Keratinocyte (primary cell): Measurements from ENCODE around the gene PRKD1. TPM values are rescaled to one million over a fixed set of nuclear protein-coding genes. Genes with fewer than 3 reads are reported as not detected.

Source experiments
- DNase-seq: peaks from one replicate; pipeline ENCODE4 v3.0.0-alpha.2; 2011; ENCODE audit warnings: low read depth, missing footprints, low spot score
- FAIRE-seq: peaks from 2 replicates; lab custom pipeline; 2011; peaks lifted over from hg19 to GRCh38; lab: Jason Lieb, UNC
- H2AFZ ChIP-seq: 2 replicates; pipeline ENCODE4 v1.6.0; 2012; ENCODE audit warnings: low read length, control low read depth, inconsistent platforms; ENCODE audit not compliant: control insufficient read depth
- H3K27ac ChIP-seq: 2 replicates; pipeline ENCODE4 v1.5.1; 2011; ENCODE audit warnings: low read length; ENCODE audit not compliant: control insufficient read depth, insufficient read depth
- H3K27me3 ChIP-seq: 3 replicates; pipeline ENCODE4 v1.6.0; 2011; ENCODE audit warnings: low read length; ENCODE audit not compliant: control insufficient read depth, insufficient read depth; ENCODE audit errors: extremely low read depth
- H3K36me3 ChIP-seq, 2 experiments: 2 replicates in 1 of 2; 3 replicates in 1 of 2; pipeline ENCODE4 v1.5.1; 2011; ENCODE audit warnings: low read length in 2 of 2, mild to moderate bottlenecking in 1 of 2; ENCODE audit not compliant: control insufficient read depth in 2 of 2, insufficient read depth in 2 of 2; ENCODE audit errors: extremely low read depth in 1 of 2
- H3K4me1 ChIP-seq: 3 replicates; pipeline ENCODE4 v1.5.1; 2011; ENCODE audit warnings: low read length; ENCODE audit not compliant: control insufficient read depth, insufficient read depth; ENCODE audit errors: extremely low read depth
- H3K4me2 ChIP-seq: 3 replicates; pipeline ENCODE4 v1.6.0; 2011; ENCODE audit warnings: low read depth, low read length; ENCODE audit not compliant: control insufficient read depth, insufficient read depth; ENCODE audit errors: extremely low read depth
- H3K4me3 ChIP-seq, 3 experiments: fragments of 200-600 bp in 1 of 3; sonication (generic) in 1 of 3; 2 replicates in 2 of 3; 3 replicates in 1 of 3; pipeline ENCODE4 v1.5.1; 2011 to 2016; ENCODE audit warnings: low read length in 3 of 3, mild to moderate bottlenecking in 3 of 3, control low read depth in 2 of 3, inconsistent platforms in 1 of 3, low read depth in 1 of 3, mixed read lengths in 1 of 3, mixed run types in 1 of 3, moderate library complexity in 1 of 3; ENCODE audit not compliant: control insufficient read depth in 2 of 3, insufficient read depth in 2 of 3; ENCODE audit errors: extremely low read depth in 1 of 3
- H3K79me2 ChIP-seq: 2 replicates; pipeline ENCODE4 v1.6.0; 2012; ENCODE audit warnings: low read length; ENCODE audit not compliant: control insufficient read depth, insufficient read depth
- H3K9ac ChIP-seq: 3 replicates; pipeline ENCODE4 v1.6.0; 2011; ENCODE audit warnings: low read length; ENCODE audit not compliant: control insufficient read depth, insufficient read depth; ENCODE audit errors: extremely low read depth
- H3K9me1 ChIP-seq: 3 replicates; pipeline ENCODE4 v1.6.0; 2011; ENCODE audit warnings: low read length; ENCODE audit not compliant: control insufficient read depth, insufficient read depth; ENCODE audit errors: extremely low read depth
- H3K9me3 ChIP-seq: 2 replicates; pipeline ENCODE4 v1.5.1; 2012; ENCODE audit warnings: low read depth, low read length; ENCODE audit not compliant: control insufficient read depth
- H4K20me1 ChIP-seq: 3 replicates; pipeline ENCODE4 v1.6.0; 2011; ENCODE audit warnings: low read length; ENCODE audit not compliant: control insufficient read depth, insufficient read depth; ENCODE audit errors: extremely low read depth
- EZH2 ChIP-seq: IDR thresholded peaks from one replicate; pipeline ENCODE4 v1.6.1; 2012; ENCODE audit warnings: inconsistent platforms, mild to moderate bottlenecking, low read length, moderate library complexity
- dilution Hi-C: fragments of 300-500 bp; cut with MboI; formaldehyde crosslinking; loops from one replicate; pipeline ENCODE4 v1.7.0; 2020; ENCODE audit warnings: low sequenced_read_pairs; ENCODE audit not compliant: extremely low pct_ligation_motif_present
- polyA plus RNA-seq, 5 experiments: library from polyadenylated mRNA; depleted of rRNA in 3 of 5; stranded (reverse) in 3 of 5; stranded (forward) in 1 of 5; unstranded in 1 of 5; fragments of >200 nt; gene quantifications; 1 replicate in 1 of 5; 2 replicates in 3 of 5; 3 replicates in 1 of 5; pipeline versions ENCODE4 v1.2.1 to v1.2.3, GENCODE V29; 2011 to 2012; ENCODE audit warnings: missing spikeins in 2 of 5, low read depth in 1 of 5, low replicate concordance in 1 of 5
- TF ChIP-seq, protein P1 (sequence below), 3 experiments: IDR thresholded peaks in 1 of 3; conservative IDR thresholded peaks in 1 of 3; optimal IDR thresholded peaks in 1 of 3; 2 replicates in 2 of 3; 3 replicates in 1 of 3; pipeline versions ENCODE3 to v1.5.1; 2011; ENCODE audit warnings: low read length in 3 of 3, mild to moderate bottlenecking in 3 of 3, moderate library complexity in 2 of 3, control low read depth in 1 of 3, inconsistent platforms in 1 of 3; ENCODE audit not compliant: insufficient read depth in 2 of 3; ENCODE audit errors: extremely low read depth in 1 of 3

Gene PRKD1
- polyA plus RNA-seq, 1 donor (not counting 4 experiments of a cell fraction or from before 2014, with no cell fraction given), result 0.49 TPM

DNA sequence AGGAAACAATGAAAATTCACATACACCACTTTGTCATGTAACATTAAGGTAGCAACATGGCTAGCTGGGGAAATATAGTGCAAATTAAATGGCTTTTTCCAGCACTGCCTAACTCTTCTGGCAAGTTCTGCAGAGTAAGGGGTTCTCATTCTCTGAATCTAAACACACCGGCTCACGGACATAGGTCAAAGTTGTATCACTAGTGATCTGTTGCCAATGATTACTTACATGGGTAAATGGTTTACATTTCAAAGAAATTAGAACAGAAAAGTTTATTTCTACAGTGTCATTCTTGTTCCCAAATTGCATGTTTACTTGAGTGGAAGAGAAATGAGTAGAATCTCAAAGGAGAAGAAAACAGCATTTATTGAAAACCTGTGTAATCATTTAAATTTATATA is 381.9 kb downstream of the PRKD1 start:
- dilution Hi-C loops, result loop anchor here (25.0 kb wide), 1 partner anchor 783 kb away; the partner anchor contains the start of gene FOXG1
- no peaks in the 10 kb centered on the region for H3K9me1 ChIP-seq
- no peak overlapping the region for H3K4me3 ChIP-seq

DNA sequence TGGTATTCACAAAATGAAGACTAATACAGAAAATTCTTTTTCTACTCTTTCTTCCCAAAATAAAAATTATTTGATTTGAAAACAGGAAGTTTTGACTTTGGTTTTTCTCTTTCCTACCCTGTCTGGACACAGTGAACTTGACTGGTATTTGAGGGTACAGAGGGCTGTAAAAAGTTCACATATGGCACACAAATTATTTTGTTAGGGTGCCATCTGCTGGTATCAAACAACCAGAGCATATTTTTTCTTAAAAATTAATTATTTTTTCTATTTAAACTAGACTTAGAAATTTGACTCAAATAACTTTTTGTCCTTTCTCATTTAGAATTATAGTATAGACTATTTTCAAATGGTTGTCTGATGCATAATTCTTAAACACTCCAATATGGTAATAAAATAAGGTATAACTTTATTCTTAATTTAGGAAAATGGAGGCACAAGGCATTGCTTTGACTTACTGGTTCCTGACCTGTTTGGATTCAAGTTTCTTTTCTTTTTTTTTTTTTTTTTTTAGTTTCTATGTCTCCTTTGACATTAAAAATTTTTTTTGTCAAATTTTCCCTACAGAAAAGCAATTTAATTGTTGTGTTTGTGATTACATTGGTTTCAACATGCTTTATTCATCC is 390.6 kb downstream of the PRKD1 start:
- TF ChIP-seq, protein P1, sequence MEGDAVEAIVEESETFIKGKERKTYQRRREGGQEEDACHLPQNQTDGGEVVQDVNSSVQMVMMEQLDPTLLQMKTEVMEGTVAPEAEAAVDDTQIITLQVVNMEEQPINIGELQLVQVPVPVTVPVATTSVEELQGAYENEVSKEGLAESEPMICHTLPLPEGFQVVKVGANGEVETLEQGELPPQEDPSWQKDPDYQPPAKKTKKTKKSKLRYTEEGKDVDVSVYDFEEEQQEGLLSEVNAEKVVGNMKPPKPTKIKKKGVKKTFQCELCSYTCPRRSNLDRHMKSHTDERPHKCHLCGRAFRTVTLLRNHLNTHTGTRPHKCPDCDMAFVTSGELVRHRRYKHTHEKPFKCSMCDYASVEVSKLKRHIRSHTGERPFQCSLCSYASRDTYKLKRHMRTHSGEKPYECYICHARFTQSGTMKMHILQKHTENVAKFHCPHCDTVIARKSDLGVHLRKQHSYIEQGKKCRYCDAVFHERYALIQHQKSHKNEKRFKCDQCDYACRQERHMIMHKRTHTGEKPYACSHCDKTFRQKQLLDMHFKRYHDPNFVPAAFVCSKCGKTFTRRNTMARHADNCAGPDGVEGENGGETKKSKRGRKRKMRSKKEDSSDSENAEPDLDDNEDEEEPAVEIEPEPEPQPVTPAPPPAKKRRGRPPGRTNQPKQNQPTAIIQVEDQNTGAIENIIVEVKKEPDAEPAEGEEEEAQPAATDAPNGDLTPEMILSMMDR (optimal IDR thresholded peaks at IDR 0.05 in 1 of 3, IDR thresholded peaks at IDR 0.05 in 1 of 3, conservative IDR thresholded peaks at IDR 0.05 in 1 of 3; ENCODE audit: extremely low read depth in 1 of 3, insufficient read depth in 2 of 3, low read length in 3 of 3), result peak in 2 of 3 experiments; percentile 11 to 25
- TF ChIP-seq EZH2, result no peak
- no peak for DNase-seq
- no peak for FAIRE-seq
- Histone ChIP-seq H3K4me2 (no peak overlapping the region), H3K9me3 (no peaks in the 10 kb centered on the region), H4K20me1 (no peaks in the 10 kb centered on the region), H3K9me1 (no peaks in the 10 kb centered on the region), H3K4me3 (no peak overlapping the region), H3K9ac (no peak overlapping the region), H3K27me3 (no peaks in the 10 kb centered on the region), H3K27ac (no peak overlapping the region), H3K79me2 (no peaks in the 10 kb centered on the region), H2AFZ (no peak overlapping the region), H3K4me1 (no peaks in the 10 kb centered on the region), H3K36me3 (no peaks in the 10 kb centered on the region)
- dilution Hi-C loops, result loop anchor here (25.0 kb wide), 1 partner anchor 775 kb away; the partner anchor contains the start of gene FOXG1

More for the DNA sequence above, 381.9 kb downstream of the PRKD1 start:
- Histone ChIP-seq H3K4me1 (no peaks in the 10 kb centered on the region), H3K79me2 (no peaks in the 10 kb centered on the region), H3K36me3 (no peaks in the 10 kb centered on the region), H3K9ac (no peak overlapping the region), H4K20me1 (no peaks in the 10 kb centered on the region), H3K27ac (no peak overlapping the region), H3K4me2 (no peak overlapping the region), H2AFZ (no peak overlapping the region), H3K27me3 (no peaks in the 10 kb centered on the region), H3K9me3 (no peaks in the 10 kb centered on the region)
- no peak for DNase-seq
- no peak for TF ChIP-seq EZH2
- TF ChIP-seq, protein P1 (optimal IDR thresholded peaks at IDR 0.05 in 1 of 3, IDR thresholded peaks at IDR 0.05 in 1 of 3, conservative IDR thresholded peaks at IDR 0.05 in 1 of 3; ENCODE audit: extremely low read depth in 1 of 3, insufficient read depth in 2 of 3, low read length in 3 of 3), result no peak
- no peak for FAIRE-seq
